ENCODE data around the gene GRHL1. TPM values are rescaled to one million over a fixed set of nuclear protein-coding genes. Genes with fewer than 3 reads are reported as not detected.

Gene GRHL1
- total RNA-seq, 2 donors from 2014 or later, result 0.82 to 0.85 TPM

DNA sequence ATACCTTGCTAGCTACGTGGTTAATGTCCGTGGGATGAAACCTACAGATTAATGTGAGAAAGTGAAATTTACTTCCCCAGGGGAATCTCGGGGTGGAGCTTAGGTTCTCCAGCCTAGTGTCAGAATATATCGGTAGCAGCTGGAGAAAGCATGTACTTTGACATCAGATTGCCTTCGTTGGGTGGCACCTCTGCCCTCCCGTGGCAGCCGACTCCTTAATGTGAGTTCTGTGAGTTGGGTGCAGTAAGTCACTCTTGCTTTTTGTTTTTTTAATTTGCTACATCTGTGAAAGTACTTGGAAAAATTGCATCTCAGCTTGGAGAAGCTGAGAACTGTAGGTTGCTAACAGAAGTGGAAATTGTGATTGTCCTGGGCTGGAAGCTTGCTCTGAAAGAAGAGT, 95.4 kb downstream of the GRHL1 start:
- peaks cover 10% of the 10 kb centered on the region for H3K4me1 Mint-ChIP-seq
- H3K9me3 Mint-ChIP-seq, result no peaks in the 10 kb centered on the region
- peaks cover 66% of the 10 kb centered on the region for H3K36me3 Mint-ChIP-seq (ENCODE audit: low read depth)
- no peak overlapping the region for H3K27ac Mint-ChIP-seq
- H3K27me3 Mint-ChIP-seq, result no peaks in the 10 kb centered on the region
- H3K4me3 Mint-ChIP-seq, result no peak overlapping the region
- ATAC-seq (replicated peaks), result no peak

DNA sequence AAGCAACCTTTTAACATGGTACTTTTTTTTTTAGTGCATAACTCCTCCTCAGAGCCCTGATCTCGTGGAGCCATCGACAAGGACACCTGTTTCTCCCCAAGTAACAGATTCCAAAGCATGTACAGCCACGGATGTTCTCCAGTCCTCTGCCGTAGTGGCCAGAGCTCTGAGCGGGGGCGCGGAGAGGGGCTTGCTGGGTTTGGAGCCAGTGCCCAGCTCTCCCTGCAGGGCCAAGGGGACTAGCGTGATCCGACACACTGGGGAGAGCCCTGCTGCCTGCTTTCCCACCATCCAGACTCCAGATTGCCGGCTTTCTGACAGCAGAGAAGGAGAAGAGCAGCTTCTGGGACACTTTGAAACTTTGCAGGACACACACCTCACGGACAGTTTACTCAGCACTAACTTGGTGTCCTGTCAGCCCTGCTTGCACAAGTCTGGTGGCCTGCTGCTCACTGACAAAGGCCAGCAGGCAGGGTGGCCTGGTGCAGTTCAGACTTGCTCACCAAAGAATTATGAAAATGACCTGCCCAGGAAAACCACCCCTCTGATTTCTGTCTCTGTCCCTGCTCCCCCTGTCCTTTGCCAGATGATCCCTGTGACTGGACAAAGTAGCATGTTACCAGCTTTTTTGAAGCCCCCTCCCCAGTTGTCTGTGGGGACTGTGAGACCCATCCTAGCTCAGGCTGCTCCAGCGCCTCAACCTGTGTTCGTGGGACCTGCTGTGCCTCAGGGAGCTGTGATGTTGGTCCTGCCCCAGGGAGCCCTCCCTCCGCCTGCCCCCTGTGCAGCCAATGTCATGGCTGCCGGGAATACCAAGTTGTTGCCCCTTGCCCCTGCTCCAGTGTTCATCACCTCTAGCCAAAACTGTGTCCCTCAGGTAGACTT, 96.4 kb downstream of the GRHL1 start:
- Mint-ChIP-seq H3K4me1 (peaks cover 4% of the 10 kb centered on the region), H3K9me3 (no peaks in the 10 kb centered on the region), H3K36me3 (ENCODE audit: low read depth) (peaks cover 68% of the 10 kb centered on the region), H3K4me3 (no peak overlapping the region), H3K27ac (no peak overlapping the region), H3K27me3 (no peaks in the 10 kb centered on the region)
- ATAC-seq (replicated peaks), result no peak

DNA sequence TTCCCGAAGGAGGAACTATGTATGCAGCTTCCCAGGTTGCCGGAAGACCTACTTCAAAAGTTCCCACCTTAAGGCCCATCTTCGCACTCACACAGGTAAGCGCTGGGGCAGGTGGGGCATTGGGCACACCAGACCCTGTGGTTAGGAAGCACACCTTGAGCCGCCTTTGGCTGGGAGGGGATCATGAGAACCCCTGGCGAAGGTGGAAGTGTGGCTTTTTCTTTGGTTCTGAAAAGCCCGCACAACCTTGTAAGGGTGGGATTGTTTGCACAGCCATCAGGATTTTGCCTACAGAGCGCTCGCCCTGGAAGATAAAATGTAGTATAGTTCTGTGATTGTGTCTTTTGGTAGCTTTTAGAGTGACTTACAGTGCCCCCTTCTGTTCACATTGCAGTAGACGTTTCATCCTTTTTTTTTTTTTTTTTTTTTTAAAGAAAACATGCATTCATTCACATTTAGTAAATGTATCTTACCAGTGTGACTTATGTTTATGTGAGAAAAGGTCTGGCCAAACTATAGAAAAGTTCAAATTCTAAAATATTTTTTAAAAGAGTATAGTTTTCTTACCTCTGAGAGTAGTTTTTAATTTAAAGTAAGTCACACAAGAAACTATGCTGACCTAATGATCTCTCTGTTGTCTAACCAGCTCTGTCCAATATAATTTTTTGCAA, 97.1 kb downstream of the GRHL1 start:
- Mint-ChIP-seq H3K36me3 (ENCODE audit: low read depth) (peaks cover 74% of the 10 kb centered on the region), H3K4me1 (peaks cover 4% of the 10 kb centered on the region), H3K9me3 (no peaks in the 10 kb centered on the region), H3K27me3 (no peaks in the 10 kb centered on the region), H3K27ac (no peak overlapping the region), H3K4me3 (no peak overlapping the region)
- no peak for ATAC-seq (replicated peaks)

Other genes starting within 250 kb of the GRHL1 start
- 10 to 100 TPM; 29.8 to 41.1 TPM for gene TAF1B, start 108.2 kb upstream of the GRHL1 start, total RNA-seq
- gene KLF11, start 91.9 kb downstream of the GRHL1 start, total RNA-seq, result 1 to 10 TPM; 5.6 to 7.9 TPM
- gene CYS1, start 128.7 kb downstream of the GRHL1 start, total RNA-seq, result under 1 TPM in 1 of 2 donors, not detected in 1; 0.09 TPM
- 100 to 1,000 TPM; 515 to 567 TPM for gene RRM2, start 171.0 kb downstream of the GRHL1 start, total RNA-seq

Measured in activated T-helper 17 cell treated with anti-CD3 and anti-CD28 coated beads, Interleukin-2, amount 50 U/mL, for 72 hours (primary cell).